GM19438 (cell line): ENCODE results near the gene BOD1L1.

Experiments used
- ATAC-seq: cut with Tn5 transposase; IDR thresholded peaks from one replicate; pipeline ENCODE4 v1.9.1; 2021; ENCODE audit warnings: low read depth; ENCODE audit not compliant: unreplicated experiment

The BOD1L1 gene

GRCh38 chr4:13627606-13628311 is at the start of gene BOD1L1:
TSS of gene BOD1L1 (minus strand) at chr4:13627725. CDS start at chr4:13627587, 138 bp downstream.
- ATAC-seq = peak; percentile 88

- no peak for ATAC-seq
Observed at GRCh38 chr4:13674971-13675370, 47.4 kb upstream of the BOD1L1 start.

- ATAC-seq = no peak
Observed at GRCh38 chr4:13673167-13673566, 45.6 kb upstream of the BOD1L1 start.

GRCh38 chr4:13670456-13671160 is 43.1 kb upstream of the BOD1L1 start:
- no peak for ATAC-seq

- ATAC-seq = no peak
Observed at GRCh38 chr4:13665701-13666660, 38.5 kb upstream of the BOD1L1 start.

GRCh38 chr4:13659341-13660070 is 32.0 kb upstream of the BOD1L1 start:
- ATAC-seq = no peak

- no peak for ATAC-seq
Observed at GRCh38 chr4:13656569-13657405, 29.3 kb upstream of the BOD1L1 start.

GRCh38 chr4:13654162-13654797 is 26.8 kb upstream of the BOD1L1 start:
- peak; percentile 94 for ATAC-seq

GRCh38 chr4:13653766-13654161 is 26.2 kb upstream of the BOD1L1 start:
- ATAC-seq = no peak

- no peak for ATAC-seq
Observed at GRCh38 chr4:13647031-13647430, 19.5 kb upstream of the BOD1L1 start.

GRCh38 chr4:13645075-13645474 is 17.6 kb upstream of the BOD1L1 start:
- no peak for ATAC-seq

GRCh38 chr4:13642170-13642950 is 14.8 kb upstream of the BOD1L1 start:
- no peak for ATAC-seq

- ATAC-seq = no peak
Observed at GRCh38 chr4:13641084-13641483, 13.6 kb upstream of the BOD1L1 start.

GRCh38 chr4:13640149-13640940 is 12.8 kb upstream of the BOD1L1 start:
- ATAC-seq = no peak

- ATAC-seq = no peak
Observed at GRCh38 chr4:13635286-13635799, 7.8 kb upstream of the BOD1L1 start.

- no peak for ATAC-seq
Observed at GRCh38 chr4:13633671-13634070, 6.1 kb upstream of the BOD1L1 start.

GRCh38 chr4:13627178-13627605 is 333 bp downstream of the BOD1L1 start:
- peak; percentile 26 for ATAC-seq
